Stimulated activated CD4-positive, alpha-beta T cell treated with anti-CD3 and anti-CD28 coated beads, Interleukin-2, amount 100 ng/mL, for 4 hours (primary cell): ENCODE measurements around the gene ACY1.
"Not testable (repeated sequence)": the region's sequence is repeated elsewhere in the genome, so short reads cannot be mapped to it uniquely, and the experiment has no call there.

Experiments used
- DNase-seq: peaks from one replicate; pipeline ENCODE4 v3.0.0-alpha.2; 2020; ENCODE audit warnings: low read depth

Gene ACY1

DNA sequence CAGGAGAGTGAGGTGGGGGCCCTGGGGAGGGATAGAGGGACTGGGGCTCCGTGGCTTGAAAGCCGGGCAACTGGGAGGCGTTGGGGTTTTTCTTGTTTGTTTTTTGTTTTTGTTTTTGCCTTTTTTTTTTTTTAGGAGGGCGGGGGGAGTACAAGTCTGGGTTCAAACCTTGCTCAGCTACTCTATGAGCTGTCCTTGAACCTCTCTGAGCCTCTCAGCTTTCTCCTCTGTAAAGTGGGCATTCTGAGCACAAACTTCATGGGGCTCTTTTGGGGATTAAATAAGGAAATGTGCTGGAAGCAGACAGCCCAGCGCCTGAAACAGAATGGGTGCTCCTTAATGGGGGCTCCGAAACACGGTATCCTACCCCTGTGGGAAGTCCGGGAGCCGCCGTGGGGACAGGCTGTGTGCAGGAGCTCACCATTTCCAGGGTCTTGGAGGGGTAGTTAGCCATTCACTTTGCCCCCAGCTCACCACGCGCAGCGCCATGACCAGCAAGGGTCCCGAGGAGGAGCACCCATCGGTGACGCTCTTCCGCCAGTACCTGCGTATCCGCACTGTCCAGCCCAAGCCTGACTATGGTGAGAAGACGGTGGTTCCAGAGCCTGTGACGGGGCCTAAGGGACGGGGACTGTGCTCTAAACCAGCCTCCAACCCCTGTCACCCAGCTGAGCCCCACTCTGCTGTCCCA lies 388 bp downstream of the ACY1 start:
- DNase-seq: no peak

- DNase-seq: no peak
Observed at GRCh38 chr3:51984269-51984647, 923 bp downstream of the ACY1 start.

GRCh38 chr3:51985063-51985462 lies 1.7 kb downstream of the ACY1 start:
- no peak for DNase-seq

DNA sequence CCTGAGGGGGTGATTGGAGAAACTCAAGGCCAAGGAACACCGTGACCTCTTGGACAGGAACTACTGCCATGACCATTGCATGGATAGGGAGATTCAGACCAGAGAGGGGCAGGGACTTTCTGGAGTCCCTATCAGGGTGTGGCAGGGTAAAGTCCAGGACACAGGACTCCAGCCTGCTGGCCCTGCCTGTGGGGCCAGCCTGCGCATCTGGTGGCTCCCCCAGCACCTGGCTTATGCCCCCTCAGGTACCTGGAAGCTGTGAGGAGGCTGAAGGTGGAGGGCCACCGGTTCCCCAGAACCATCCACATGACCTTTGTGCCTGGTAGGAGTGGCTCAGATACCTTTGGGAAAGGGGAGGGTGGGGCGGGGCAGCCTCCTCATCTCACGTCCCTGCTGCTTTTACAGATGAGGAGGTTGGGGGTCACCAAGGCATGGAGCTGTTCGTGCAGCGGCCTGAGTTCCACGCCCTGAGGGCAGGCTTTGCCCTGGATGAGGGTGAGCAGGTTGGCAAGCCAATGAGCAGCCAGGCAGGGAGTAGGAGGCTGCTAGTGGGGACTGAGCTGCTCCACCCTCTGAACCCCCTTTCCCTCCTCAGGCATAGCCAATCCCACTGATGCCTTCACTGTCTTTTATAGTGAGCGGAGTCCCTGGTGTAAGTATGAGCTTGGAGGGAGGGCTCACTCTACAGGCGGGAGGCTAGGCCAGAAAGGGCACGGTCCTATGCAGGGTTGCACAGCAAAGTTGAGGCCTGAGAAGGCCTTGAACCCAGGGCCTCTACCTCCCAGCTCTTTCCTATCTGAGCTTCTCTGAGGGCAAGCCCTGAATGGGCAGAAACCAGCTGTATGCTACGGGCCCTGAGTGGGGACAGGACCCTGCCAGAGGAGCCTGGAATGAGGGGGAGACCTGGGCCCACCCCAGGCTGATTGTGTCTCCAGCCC lies 2.9 kb downstream of the ACY1 start:
- DNase-seq: no peak

- no peak for DNase-seq
Observed at GRCh38 chr3:51987568-51987967, 4.2 kb downstream of the ACY1 start.

- DNase-seq: no peak
Observed at GRCh38 chr3:51988286-51989146, 5.2 kb downstream of the ACY1 start.

DNA sequence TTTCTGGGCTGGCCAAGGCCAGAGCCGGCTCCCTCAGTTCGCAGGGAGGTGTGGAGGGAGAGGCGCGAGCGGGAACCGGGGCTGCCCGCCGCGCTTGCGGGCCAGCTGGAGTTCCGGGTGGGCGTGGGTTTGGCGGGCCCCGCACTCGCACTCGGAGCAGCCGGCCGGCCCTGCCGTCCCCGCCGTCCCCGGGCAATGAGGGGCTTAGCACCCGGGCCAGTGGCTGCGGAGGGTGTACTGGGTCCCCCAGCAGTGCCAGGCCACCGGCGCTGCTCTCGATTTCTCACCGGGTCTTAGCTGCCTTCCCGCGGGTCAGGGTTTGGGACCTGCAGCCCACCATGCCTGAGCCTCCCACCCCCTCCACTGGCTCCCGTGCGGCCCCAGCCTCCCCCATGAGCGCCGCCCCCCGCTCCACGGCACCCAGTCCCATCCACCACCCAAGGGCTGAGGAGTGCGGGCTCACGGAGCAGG lies 7.2 kb downstream of the ACY1 start:
- DNase-seq: not testable (repeated sequence)

- DNase-seq: no peak
Observed at GRCh38 chr3:51992017-51992682, 8.8 kb downstream of the ACY1 start.

- DNase-seq: not testable (repeated sequence)
Observed at GRCh38 chr3:51993657-51994056, 10.3 kb downstream of the ACY1 start.

DNA sequence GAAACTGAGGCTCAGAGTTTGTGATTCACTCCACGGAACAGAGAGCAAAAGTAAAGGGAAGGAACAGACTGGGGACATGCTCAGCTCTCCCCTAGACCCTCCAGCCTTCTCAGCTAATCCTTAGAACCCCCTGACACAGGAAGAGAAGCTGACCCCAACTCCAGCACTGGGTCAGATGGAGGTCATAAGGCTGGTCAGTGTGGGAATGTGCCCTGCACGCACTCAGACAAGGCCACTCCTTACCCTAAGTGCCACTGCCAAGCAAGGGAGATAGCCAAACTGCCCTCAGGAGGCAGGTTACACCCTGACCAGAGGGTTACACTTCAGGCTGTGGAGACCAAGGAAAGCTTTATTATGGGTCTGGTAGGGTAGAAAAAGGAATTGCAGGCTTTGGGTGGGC lies 11.2 kb downstream of the ACY1 start:
- DNase-seq: no peak

GRCh38 chr3:51995346-51996163 lies 12.2 kb downstream of the ACY1 start, which contains the start of gene RPL29:
Gene RPL29, minus strand, starts transcription at chr3:51995895. Its CDS starts 434 bp downstream, at chr3:51995461.
- peak; percentile 86 for DNase-seq

DNA sequence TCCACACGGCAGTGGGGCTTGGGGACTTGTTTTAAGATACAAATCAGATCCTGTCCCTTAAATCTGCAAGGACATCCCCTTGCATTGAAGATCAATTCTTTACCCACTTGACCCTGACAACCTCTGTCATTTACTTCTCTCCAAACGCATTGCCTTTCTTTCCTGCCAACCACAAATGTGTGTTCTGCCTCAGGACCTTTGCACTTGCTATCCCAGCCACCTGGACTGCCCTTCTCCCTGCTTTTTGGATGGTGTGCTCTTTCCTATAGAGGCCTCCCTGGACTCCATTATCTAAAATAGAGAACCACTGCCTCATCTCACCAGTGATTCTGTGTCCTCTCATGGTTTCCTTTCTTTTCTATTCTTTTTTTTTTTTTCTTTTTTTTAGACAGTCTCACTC lies 13.8 kb downstream of the ACY1 start:
- no peak for DNase-seq

DNA sequence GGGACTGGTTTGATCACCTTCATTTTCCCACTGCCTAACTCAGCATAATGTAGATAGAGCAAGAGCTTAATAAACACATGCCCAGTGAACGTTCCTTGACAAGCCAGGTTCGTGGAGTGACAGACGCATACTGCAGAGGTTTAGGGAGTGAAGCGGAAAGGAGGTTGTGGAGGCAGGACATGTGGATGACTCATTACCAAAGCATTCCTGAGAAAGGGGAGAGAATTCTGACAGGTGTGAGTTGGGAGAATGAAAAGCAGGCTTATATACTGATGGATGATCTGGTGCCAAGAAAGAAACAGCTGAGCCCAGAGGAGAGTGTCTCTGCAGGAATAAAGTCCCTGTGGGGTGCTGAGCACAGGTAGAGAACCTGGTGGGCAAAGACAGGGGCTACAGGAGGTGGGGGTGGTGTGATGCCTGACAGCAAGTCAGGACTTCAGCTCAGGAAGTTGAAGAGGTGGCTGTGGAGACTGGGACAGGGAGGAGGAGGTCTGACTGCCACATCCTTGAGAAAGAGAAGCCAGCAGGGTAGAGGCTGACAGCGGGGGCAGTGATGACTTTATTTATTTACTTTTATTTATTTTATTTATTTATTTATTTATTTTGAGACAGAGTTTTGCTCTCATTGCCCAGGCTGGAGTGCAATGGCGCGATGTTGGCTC lies 14.7 kb downstream of the ACY1 start:
- DNase-seq: no peak

- no peak for DNase-seq
Observed at GRCh38 chr3:51998774-51999173, 15.4 kb downstream of the ACY1 start.

- DNase-seq: no peak
Observed at GRCh38 chr3:51999846-52000245, 16.5 kb downstream of the ACY1 start.

DNA sequence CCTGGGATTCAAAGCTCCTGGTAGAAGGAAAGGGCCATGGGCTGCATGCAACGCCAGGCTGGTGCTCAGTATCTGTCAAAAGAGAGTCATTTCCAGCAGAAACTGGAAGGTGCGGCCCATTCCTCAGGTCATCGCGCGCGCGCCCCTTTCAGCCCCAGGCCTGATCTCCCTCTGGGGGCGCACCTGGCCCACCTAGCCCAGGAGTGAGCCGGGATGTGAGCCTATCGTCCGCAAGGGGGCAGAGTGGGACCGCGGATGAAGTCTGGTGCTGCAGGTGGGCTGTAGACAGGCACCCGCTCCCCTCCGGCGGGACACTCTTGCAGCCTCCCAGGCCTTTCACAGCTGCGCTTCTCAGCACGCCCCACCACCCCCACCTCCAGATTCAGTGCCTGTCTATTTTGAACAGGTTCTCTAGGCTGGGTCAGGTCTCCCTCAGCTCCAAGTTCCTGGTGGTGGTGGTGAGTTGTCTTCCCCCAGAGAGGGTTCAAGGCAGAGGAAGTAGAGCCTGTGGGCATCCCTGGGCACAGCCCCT lies 18.2 kb downstream of the ACY1 start:
- peak; percentile 68 for DNase-seq

GRCh38 chr3:52002748-52003147 lies 19.4 kb downstream of the ACY1 start:
- DNase-seq: no peak

DNA sequence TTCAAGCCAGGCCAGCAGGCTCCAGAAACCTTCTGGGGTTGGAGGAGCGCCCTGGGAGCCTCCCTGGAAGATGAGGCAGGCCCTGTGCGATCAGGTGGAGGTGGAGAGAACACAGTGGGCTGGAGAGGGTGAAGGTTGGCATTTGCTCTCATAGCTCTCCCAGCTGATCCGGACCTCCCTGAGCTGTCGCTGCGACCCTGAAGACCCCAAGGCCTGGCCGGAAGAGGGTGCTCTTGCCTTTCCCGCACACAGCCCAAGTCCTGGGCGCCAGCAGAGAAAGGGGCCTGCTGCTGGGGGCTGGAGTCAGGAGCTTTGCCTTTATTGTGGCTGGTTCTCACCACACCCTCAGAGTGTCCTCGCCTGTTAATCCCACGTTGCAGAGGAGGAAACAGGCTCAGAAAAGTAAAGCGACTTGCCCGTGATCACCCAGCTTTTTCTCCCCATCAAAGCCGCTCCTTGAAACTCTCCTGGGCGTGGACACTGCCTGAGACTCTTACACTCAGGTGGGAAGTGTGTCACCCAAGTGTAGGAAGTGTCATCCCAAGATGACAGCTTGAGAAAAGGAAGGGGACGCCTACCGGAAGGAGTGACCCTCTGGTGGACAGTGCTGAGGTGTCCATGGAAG lies 20.9 kb downstream of the ACY1 start:
- no peak for DNase-seq

DNA sequence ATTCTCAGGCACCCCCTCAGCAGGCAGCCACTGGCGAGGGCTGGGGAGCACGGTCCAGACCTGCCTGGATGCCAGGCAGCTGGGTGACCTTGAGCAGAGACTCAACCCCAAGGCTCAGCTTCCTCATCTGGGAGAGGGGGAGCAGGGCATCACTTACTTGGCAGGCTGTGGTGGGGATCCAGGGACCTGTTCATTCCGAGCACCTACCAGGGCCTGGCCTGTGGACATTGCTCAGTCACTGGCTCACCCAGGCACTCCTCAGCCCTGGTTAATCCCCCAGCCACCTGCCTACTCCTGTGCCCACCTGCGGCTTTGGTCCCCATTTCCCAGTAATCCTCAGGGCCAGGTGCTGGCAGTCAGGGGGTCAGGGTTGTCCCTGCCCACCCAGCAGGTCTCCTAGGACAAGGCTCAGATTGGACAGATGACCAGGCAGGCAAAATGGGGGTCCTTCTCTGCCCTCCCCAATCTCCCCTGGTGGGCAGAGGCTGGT lies 21.6 kb downstream of the ACY1 start:
- DNase-seq: no peak
